GM19035 (cell line): ENCODE data around the gene CCDC186.

Experiments used
- ATAC-seq: cut with Tn5 transposase; IDR thresholded peaks from one replicate; pipeline ENCODE4 v1.9.1; 2021; ENCODE audit not compliant: unreplicated experiment

The CCDC186 gene

DNA sequence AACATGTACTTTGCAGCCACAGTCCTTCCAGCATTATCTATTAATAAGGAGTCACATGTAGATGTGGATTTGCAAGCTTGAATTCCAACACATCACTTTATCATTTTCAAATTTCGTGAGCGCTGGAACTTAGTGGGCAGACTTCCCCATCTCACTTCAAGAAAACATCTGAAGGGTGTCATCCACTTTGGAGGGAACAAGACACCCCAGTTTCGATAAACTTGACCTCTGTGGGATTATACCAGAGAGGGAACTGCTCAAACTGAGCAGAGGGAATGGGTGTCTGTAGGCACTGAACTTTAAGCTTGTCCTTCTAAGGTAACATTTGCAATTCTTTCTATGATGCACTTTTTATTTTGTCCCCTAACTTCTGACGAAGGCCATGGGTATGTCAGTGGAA, 102.8 kb downstream of the CCDC186 start:
- no peak for ATAC-seq
